ENCODE results near the gene RNF150. TPM values are rescaled to one million over a fixed set of nuclear protein-coding genes. Genes with fewer than 3 reads are reported as not detected.
"Not testable (repeated sequence)": the region's sequence is repeated elsewhere in the genome, so short reads cannot be mapped to it uniquely, and the experiment has no call there.

Gene RNF150
- total RNA-seq, result 28.5 TPM

- FAIRE-seq (no peak), DNase-seq (ENCODE audit: low spot score in 2 of 2) (peak; percentile 69 to 79)
Observed at GRCh38 chr4:141133146-141133998, at the start of gene RNF150. Gene RNF150 (minus strand): TSS chr4:141133469.

- no peak for FAIRE-seq
- DNase-seq (ENCODE audit: low spot score in 2 of 2), result no peak
Observed at GRCh38 chr4:141180991-141181761, 47.9 kb upstream of the RNF150 start.

GRCh38 chr4:141179474-141180373, 46.5 kb upstream of the RNF150 start:
- DNase-seq (ENCODE audit: low spot score in 2 of 2) (no peak), FAIRE-seq (no peak)

- FAIRE-seq (no peak), DNase-seq (ENCODE audit: low spot score in 2 of 2) (no peak)
Observed at GRCh38 chr4:141177171-141177570, 43.9 kb upstream of the RNF150 start.

GRCh38 chr4:141174457-141174856, 41.2 kb upstream of the RNF150 start:
- FAIRE-seq (no peak), DNase-seq (ENCODE audit: low spot score in 2 of 2) (no peak)

GRCh38 chr4:141170671-141171070, 37.4 kb upstream of the RNF150 start:
- no peak for FAIRE-seq
- DNase-seq (ENCODE audit: low spot score in 2 of 2), result no peak

- DNase-seq (ENCODE audit: low spot score in 2 of 2), result no peak
- FAIRE-seq, result no peak
Observed at GRCh38 chr4:141169391-141169790, 36.1 kb upstream of the RNF150 start.

GRCh38 chr4:141165001-141165400, 31.7 kb upstream of the RNF150 start:
- DNase-seq (ENCODE audit: low spot score in 2 of 2); FAIRE-seq: not testable (repeated sequence)

- no peak for FAIRE-seq
- DNase-seq (ENCODE audit: low spot score in 2 of 2), result no peak
Observed at GRCh38 chr4:141159027-141159426, 25.8 kb upstream of the RNF150 start.

GRCh38 chr4:141158219-141158618, 24.9 kb upstream of the RNF150 start:
- FAIRE-seq (peak; percentile 97), DNase-seq (ENCODE audit: low spot score in 2 of 2) (peak in 1 of 2 donors; percentile 30)

- FAIRE-seq (no peak), DNase-seq (ENCODE audit: low spot score in 2 of 2) (no peak)
Observed at GRCh38 chr4:141155586-141155985, 22.3 kb upstream of the RNF150 start.

GRCh38 chr4:141154725-141155124, 21.5 kb upstream of the RNF150 start:
- DNase-seq (ENCODE audit: low spot score in 2 of 2) (no peak), FAIRE-seq (no peak)

- FAIRE-seq, result no peak
- no peak for DNase-seq (ENCODE audit: low spot score in 2 of 2)
Observed at GRCh38 chr4:141153751-141154510, 20.7 kb upstream of the RNF150 start.

- no peak for DNase-seq (ENCODE audit: low spot score in 2 of 2)
Observed at GRCh38 chr4:141144207-141144606, 10.9 kb upstream of the RNF150 start.

GRCh38 chr4:141142423-141142822, 9.2 kb upstream of the RNF150 start:
- DNase-seq (ENCODE audit: low spot score in 2 of 2) (no peak), FAIRE-seq (no peak)

More at GRCh38 chr4:141144207-141144606, 10.9 kb upstream of the RNF150 start:
- FAIRE-seq, result no peak

- FAIRE-seq (no peak), DNase-seq (ENCODE audit: low spot score in 2 of 2) (no peak)
Observed at GRCh38 chr4:141140391-141141200, 7.3 kb upstream of the RNF150 start.

- FAIRE-seq, result no peak
- DNase-seq (ENCODE audit: low spot score in 2 of 2), result no peak
Observed at GRCh38 chr4:141133999-141134995, 1.0 kb upstream of the RNF150 start.

GRCh38 chr4:141132709-141133145, 542 bp downstream of the RNF150 start:
- FAIRE-seq, result no peak
- DNase-seq (ENCODE audit: low spot score in 2 of 2), result peak; percentile 58 to 64

All from frontal cortex (tissue), 4 donors.